ENCODE measurements around the gene PRR12. TPM values are rescaled to one million over a fixed set of nuclear protein-coding genes. Genes with fewer than 3 reads are reported as not detected.
A peak's percentile ranks its signal among the peaks of the same experiment; 100 is the strongest.

The PRR12 gene
- total and polyA plus RNA-seq, 9 of the 15 experiments (the other 6 are each of a cell fraction or from before 2014, with no cell fraction given), result 0.01 to 21.1 (median 0.98) TPM

- TF ChIP-seq, protein P1, sequence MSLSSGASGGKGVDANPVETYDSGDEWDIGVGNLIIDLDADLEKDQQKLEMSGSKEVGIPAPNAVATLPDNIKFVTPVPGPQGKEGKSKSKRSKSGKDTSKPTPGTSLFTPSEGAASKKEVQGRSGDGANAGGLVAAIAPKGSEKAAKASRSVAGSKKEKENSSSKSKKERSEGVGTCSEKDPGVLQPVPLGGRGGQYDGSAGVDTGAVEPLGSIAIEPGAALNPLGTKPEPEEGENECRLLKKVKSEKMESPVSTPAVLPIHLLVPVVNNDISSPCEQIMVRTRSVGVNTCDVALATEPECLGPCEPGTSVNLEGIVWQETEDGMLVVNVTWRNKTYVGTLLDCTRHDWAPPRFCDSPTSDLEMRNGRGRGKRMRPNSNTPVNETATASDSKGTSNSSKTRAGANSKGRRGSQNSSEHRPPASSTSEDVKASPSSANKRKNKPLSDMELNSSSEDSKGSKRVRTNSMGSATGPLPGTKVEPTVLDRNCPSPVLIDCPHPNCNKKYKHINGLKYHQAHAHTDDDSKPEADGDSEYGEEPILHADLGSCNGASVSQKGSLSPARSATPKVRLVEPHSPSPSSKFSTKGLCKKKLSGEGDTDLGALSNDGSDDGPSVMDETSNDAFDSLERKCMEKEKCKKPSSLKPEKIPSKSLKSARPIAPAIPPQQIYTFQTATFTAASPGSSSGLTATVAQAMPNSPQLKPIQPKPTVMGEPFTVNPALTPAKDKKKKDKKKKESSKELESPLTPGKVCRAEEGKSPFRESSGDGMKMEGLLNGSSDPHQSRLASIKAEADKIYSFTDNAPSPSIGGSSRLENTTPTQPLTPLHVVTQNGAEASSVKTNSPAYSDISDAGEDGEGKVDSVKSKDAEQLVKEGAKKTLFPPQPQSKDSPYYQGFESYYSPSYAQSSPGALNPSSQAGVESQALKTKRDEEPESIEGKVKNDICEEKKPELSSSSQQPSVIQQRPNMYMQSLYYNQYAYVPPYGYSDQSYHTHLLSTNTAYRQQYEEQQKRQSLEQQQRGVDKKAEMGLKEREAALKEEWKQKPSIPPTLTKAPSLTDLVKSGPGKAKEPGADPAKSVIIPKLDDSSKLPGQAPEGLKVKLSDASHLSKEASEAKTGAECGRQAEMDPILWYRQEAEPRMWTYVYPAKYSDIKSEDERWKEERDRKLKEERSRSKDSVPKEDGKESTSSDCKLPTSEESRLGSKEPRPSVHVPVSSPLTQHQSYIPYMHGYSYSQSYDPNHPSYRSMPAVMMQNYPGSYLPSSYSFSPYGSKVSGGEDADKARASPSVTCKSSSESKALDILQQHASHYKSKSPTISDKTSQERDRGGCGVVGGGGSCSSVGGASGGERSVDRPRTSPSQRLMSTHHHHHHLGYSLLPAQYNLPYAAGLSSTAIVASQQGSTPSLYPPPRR (CRISPR knock-in tag; IDR thresholded peaks at IDR 0.05; ENCODE audit: borderline replicate concordance), result no peak
- peak; percentile 71 for TF ChIP-seq PML (IDR thresholded peaks at IDR 0.05; ENCODE audit: low read length)
- no peak for TF ChIP-seq CREB1 (IDR thresholded peaks at IDR 0.05)
- peak; percentile 9; the same call in 1 of the 2 replicates for TF ChIP-seq CREB1 (CRISPR knock-in tag; IDR thresholded peaks at IDR 0.05)
- no peak for TF ChIP-seq ZNF134 (CRISPR knock-in tag; conservative IDR thresholded peaks at IDR 0.05)
- no peak for TF ChIP-seq ILF3 (IDR thresholded peaks at IDR 0.05; ENCODE audit: borderline replicate concordance)
- peak; percentile 38; the same call in 1 of the 2 replicates for TF ChIP-seq BHLHE40 (IDR thresholded peaks at IDR 0.05; ENCODE audit: low read length)
- peak; percentile 29 for TF ChIP-seq JUND (IDR thresholded peaks at IDR 0.05; ENCODE audit: borderline replicate concordance, low read depth, low read length)
- no peak for TF ChIP-seq JUND (tag; IDR thresholded peaks at IDR 0.05; ENCODE audit: borderline replicate concordance, low read depth, low read length)
- TF ChIP-seq ZNF316 (IDR thresholded peaks at IDR 0.05), result no peak
- TF ChIP-seq, protein P2, sequence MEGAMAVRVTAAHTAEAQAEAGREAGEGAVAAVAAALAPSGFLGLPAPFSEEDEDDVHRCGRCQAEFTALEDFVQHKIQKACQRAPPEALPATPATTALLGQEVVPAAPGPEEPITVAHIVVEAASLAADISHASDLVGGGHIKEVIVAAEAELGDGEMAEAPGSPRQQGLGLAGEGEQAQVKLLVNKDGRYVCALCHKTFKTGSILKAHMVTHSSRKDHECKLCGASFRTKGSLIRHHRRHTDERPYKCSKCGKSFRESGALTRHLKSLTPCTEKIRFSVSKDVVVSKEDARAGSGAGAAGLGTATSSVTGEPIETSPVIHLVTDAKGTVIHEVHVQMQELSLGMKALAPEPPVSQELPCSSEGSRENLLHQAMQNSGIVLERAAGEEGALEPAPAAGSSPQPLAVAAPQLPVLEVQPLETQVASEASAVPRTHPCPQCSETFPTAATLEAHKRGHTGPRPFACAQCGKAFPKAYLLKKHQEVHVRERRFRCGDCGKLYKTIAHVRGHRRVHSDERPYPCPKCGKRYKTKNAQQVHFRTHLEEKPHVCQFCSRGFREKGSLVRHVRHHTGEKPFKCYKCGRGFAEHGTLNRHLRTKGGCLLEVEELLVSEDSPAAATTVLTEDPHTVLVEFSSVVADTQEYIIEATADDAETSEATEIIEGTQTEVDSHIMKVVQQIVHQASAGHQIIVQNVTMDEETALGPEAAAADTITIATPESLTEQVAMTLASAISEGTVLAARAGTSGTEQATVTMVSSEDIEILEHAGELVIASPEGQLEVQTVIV (CRISPR knock-in tag; IDR thresholded peaks at IDR 0.05; ENCODE audit: borderline replicate concordance), result no peak
- no peak for TF ChIP-seq CUX1 (CRISPR knock-in tag; IDR thresholded peaks at IDR 0.05)
- TF ChIP-seq ERF (CRISPR knock-in tag; IDR thresholded peaks at IDR 0.05), result peak; percentile 19; the same call in 1 of the 2 replicates
- TF ChIP-seq ZNF232 (CRISPR knock-in tag; IDR thresholded peaks at IDR 0.05), result peak; percentile 19; the same call in 1 of the 2 replicates
Measured at GRCh38 chr19:49590071-49590970, 661 bp upstream of the PRR12 start (continued).

All from K562 (cell line).